NCI-H2227 (cell line): ENCODE results near the gene TSPAN3.

Experiments
- DNase-seq: peaks from one replicate; lab custom pipeline; 2025; ENCODE audit not compliant: unreplicated experiment; lab: John Stamatoyannopoulos, UW

The TSPAN3 gene

GRCh38 chr15:77057072-77057471 is 13.8 kb downstream of the TSPAN3 start:
- DNase-seq: no peak

GRCh38 chr15:77053709-77054108 is 17.2 kb downstream of the TSPAN3 start:
- DNase-seq: no peak

GRCh38 chr15:77052556-77052955 is 18.4 kb downstream of the TSPAN3 start:
- DNase-seq: no peak

GRCh38 chr15:77048135-77048876 is 22.6 kb downstream of the TSPAN3 start:
- no peak for DNase-seq

- no peak for DNase-seq
Measured at GRCh38 chr15:77046704-77047412, 24.1 kb downstream of the TSPAN3 start.

- DNase-seq: no peak
Measured at GRCh38 chr15:77045985-77046384, 24.9 kb downstream of the TSPAN3 start.

- no peak for DNase-seq
Measured at GRCh38 chr15:77044228-77045042, 26.5 kb downstream of the TSPAN3 start.

- DNase-seq: no peak
Measured at GRCh38 chr15:77042955-77043920, 27.7 kb downstream of the TSPAN3 start.

GRCh38 chr15:77042245-77042919 is 28.5 kb downstream of the TSPAN3 start:
- DNase-seq: no peak

- DNase-seq: no peak
Measured at GRCh38 chr15:77040673-77041072, 30.2 kb downstream of the TSPAN3 start.

GRCh38 chr15:77039848-77040247 is 31.1 kb downstream of the TSPAN3 start:
- DNase-seq: no peak

GRCh38 chr15:77039217-77039533 is 31.7 kb downstream of the TSPAN3 start:
- no peak for DNase-seq

- DNase-seq: no peak
Measured at GRCh38 chr15:77038312-77039216, 32.3 kb downstream of the TSPAN3 start.

- DNase-seq: no peak
Measured at GRCh38 chr15:77037388-77038209, 33.3 kb downstream of the TSPAN3 start.

- no peak for DNase-seq
Measured at GRCh38 chr15:77036537-77037387, 34.1 kb downstream of the TSPAN3 start.

GRCh38 chr15:77035999-77036471 is 34.9 kb downstream of the TSPAN3 start:
- DNase-seq: no peak

GRCh38 chr15:77035584-77035983 is 35.3 kb downstream of the TSPAN3 start:
- no peak for DNase-seq
